HuH-7 (cell line): Measurements from ENCODE around the gene DNAJC19.

Experiments
- DNase-seq: peaks from one replicate; pipeline ENCODE4 v3.0.0; 2011; ENCODE audit warnings: low spot score

Gene DNAJC19

DNA sequence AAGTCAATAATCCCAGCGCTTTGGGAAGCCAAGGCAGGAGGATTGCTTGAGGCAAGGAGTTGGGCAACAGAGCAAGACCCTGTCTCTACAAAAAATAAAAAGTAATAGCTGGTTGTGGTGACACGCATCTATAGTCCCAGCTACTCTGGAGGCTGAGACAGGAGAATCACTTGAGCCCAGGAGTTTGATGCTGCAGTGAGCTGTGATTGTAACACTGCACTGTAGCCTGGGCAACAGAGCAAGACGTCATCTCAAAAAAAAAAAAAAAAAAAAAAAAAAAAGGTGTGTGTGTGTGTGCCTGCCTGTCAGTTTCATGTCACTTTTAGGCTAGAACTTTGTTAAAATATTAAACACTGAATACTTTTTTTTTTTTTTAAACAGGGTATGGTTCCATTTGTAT lies 28.4 kb downstream of the DNAJC19 start:
- no peak for DNase-seq

GRCh38 chr3:180959691-180960090 lies 29.8 kb downstream of the DNAJC19 start:
- no peak for DNase-seq

GRCh38 chr3:180947761-180948390 lies 41.7 kb downstream of the DNAJC19 start:
- DNase-seq: no peak

DNA sequence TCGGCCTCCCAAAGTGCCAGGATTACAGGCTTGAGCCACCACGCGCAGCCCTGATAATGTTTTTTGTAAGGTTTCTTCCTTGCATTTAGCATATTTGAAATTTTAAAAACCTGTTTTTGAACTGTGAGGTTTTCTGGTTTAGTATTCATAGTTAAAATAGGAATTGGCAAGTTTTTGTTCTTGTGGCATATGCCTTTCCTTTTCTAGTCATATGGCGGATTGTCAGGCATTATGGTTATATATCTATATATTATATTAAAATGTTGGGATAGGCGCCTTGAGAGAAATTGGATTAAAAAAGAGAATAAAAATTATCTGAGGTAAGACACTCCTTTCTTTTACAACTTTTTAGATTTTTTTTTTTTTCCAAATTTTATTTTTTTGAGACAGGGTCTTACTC lies 48.7 kb downstream of the DNAJC19 start:
- DNase-seq: no peak

DNA sequence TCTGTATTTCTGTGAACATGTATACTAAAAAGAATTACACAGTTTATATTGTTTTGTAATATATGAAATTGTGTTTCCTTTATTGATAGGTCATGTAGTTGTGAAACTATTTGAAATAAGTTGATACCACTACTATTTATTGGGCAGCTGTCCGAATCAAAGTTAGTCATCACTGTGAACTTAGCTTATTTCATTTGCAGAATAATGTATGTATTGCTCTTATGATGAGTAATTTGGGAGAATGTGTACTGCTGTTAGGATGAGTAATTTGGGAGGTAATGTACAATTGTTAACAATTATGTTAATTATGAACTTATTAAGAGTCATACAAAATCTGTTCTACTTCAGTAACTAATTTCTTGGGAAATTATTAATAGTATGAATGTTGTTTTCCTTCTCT lies 54.9 kb downstream of the DNAJC19 start:
- DNase-seq: no peak
